Skeletal muscle satellite cell (primary cell): ENCODE measurements around the gene FAM53A.
"Not testable (repeated sequence)": the region's sequence is repeated elsewhere in the genome, so short reads cannot be mapped to it uniquely, and the experiment has no call there.

ENCODE experiments used
- H3K27me3 ChIP-seq: 2 replicates; pipeline ENCODE4 v1.7.0; 2013; ENCODE audit warnings: low read length; ENCODE audit not compliant: control insufficient read depth, insufficient read depth
- H3K36me3 ChIP-seq: 2 replicates; pipeline ENCODE4 v1.7.0; 2013; ENCODE audit warnings: mild to moderate bottlenecking, control low read depth, low read length; ENCODE audit not compliant: insufficient read depth
- H3K4me1 ChIP-seq: 2 replicates; pipeline ENCODE4 v1.7.0; 2013; ENCODE audit warnings: low read length; ENCODE audit not compliant: control insufficient read depth, insufficient read depth
- H3K4me2 ChIP-seq: 2 replicates; pipeline ENCODE4 v1.7.0; 2013; ENCODE audit warnings: mild to moderate bottlenecking, low read length
- H3K4me3 ChIP-seq: 2 replicates; pipeline ENCODE4 v1.7.0; 2013; ENCODE audit warnings: low read length
- H3K9ac ChIP-seq: 2 replicates; pipeline ENCODE4 v1.7.0; 2013; ENCODE audit warnings: mild to moderate bottlenecking, low read depth, low read length, moderate library complexity
- H3K9me3 ChIP-seq: replicated peaks from 2 replicates; pipeline ENCODE4 v1.7.0; 2013; ENCODE audit warnings: mild to moderate bottlenecking, control low read depth, low read length

The FAM53A gene

GRCh38 chr4:1676605-1677525, 7.2 kb downstream of the FAM53A start:
- Histone ChIP-seq H3K36me3 (no peaks in the 10 kb centered on the region), H3K4me1 (no peaks in the 10 kb centered on the region), H3K4me3 (no peak overlapping the region), H3K4me2 (no peak overlapping the region), H3K9me3 (no peaks in the 10 kb centered on the region), H3K27me3 (no peaks in the 10 kb centered on the region), H3K9ac (no peak overlapping the region)

GRCh38 chr4:1675802-1676137, 8.3 kb downstream of the FAM53A start:
- H3K9ac ChIP-seq: no peak overlapping the region
- H3K4me3 ChIP-seq: no peak overlapping the region
- no peak overlapping the region for H3K4me2 ChIP-seq
- H3K27me3 ChIP-seq: no peaks in the 10 kb centered on the region
- H3K36me3 ChIP-seq: no peaks in the 10 kb centered on the region
- H3K9me3 ChIP-seq: no peaks in the 10 kb centered on the region
- H3K4me1 ChIP-seq: no peaks in the 10 kb centered on the region

GRCh38 chr4:1675136-1675801, 8.8 kb downstream of the FAM53A start:
- Histone ChIP-seq H3K36me3 (no peaks in the 10 kb centered on the region), H3K4me1 (no peaks in the 10 kb centered on the region), H3K9ac (no peak overlapping the region), H3K9me3 (no peaks in the 10 kb centered on the region), H3K4me2 (no peak overlapping the region), H3K4me3 (no peak overlapping the region), H3K27me3 (no peaks in the 10 kb centered on the region)

GRCh38 chr4:1674682-1675081, 9.4 kb downstream of the FAM53A start:
- Histone ChIP-seq H3K4me2 (no peak overlapping the region), H3K27me3 (no peaks in the 10 kb centered on the region), H3K36me3 (no peaks in the 10 kb centered on the region), H3K4me1 (no peaks in the 10 kb centered on the region), H3K9ac (no peak overlapping the region), H3K9me3 (no peaks in the 10 kb centered on the region), H3K4me3 (no peak overlapping the region)

DNA sequence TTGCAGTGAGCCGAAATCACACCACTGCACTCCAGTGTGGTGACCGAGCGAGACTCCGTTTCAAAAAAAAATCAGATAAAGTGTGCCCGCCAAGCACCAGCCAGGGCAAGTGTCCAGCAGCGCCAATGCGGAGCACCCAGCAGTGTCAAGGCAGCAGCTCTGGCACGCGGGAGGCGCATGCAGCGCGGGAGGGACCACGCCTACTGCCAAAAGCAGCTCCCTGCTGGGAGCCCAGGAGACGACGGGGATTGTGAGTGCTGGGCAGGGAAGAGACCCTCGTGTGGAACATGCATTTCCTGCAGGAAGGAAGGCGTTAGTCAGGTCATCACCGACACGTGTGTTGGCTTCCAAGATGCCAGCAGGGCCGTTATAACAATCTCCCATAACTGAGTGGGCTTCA, 10.4 kb downstream of the FAM53A start:
- Histone ChIP-seq H3K4me2 (no peak overlapping the region), H3K36me3 (no peaks in the 10 kb centered on the region), H3K9ac (no peak overlapping the region), H3K27me3 (no peaks in the 10 kb centered on the region), H3K4me3 (no peak overlapping the region), H3K4me1 (peaks cover under 1% of the 10 kb centered on the region), H3K9me3 (no peaks in the 10 kb centered on the region)

DNA sequence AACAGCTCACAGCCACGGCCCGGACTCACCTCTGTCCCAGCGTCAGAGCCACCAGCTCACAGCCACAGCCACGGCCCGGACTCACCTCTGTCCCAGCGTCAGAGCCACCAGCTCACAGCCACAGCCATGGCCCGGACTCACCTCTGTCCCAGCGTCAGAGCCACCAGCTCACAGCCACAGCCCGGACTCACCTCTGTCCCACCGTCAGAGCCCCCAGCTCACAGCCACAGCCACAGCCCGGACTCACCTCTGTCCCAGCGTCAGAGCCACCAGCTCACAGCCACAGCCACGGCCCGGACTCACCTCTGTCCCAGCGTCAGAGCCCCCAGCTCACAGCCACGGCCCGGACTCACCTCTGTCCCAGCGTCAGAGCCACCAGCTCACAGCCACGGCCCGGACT, 13.1 kb downstream of the FAM53A start:
- peaks cover 10% of the 10 kb centered on the region for H3K4me1 ChIP-seq
- H3K36me3 ChIP-seq, H3K27me3 ChIP-seq, H3K9me3 ChIP-seq, H3K9ac ChIP-seq, H3K4me2 ChIP-seq, H3K4me3 ChIP-seq: not testable (repeated sequence)

- Histone ChIP-seq H3K9me3 (no peaks in the 10 kb centered on the region), H3K36me3 (no peaks in the 10 kb centered on the region), H3K27me3 (no peaks in the 10 kb centered on the region), H3K4me2 (no peak overlapping the region), H3K4me3 (no peak overlapping the region), H3K9ac (no peak overlapping the region), H3K4me1 (peaks cover 10% of the 10 kb centered on the region)
Measured at GRCh38 chr4:1670279-1670678, 13.8 kb downstream of the FAM53A start.

GRCh38 chr4:1669850-1670249, 14.3 kb downstream of the FAM53A start:
- H3K27me3 ChIP-seq: no peaks in the 10 kb centered on the region
- H3K4me1 ChIP-seq: peaks cover 10% of the 10 kb centered on the region
- H3K36me3 ChIP-seq: no peaks in the 10 kb centered on the region
- H3K4me3 ChIP-seq: no peak overlapping the region
- no peaks in the 10 kb centered on the region for H3K9me3 ChIP-seq
- no peak overlapping the region for H3K4me2 ChIP-seq
- no peak overlapping the region for H3K9ac ChIP-seq

DNA sequence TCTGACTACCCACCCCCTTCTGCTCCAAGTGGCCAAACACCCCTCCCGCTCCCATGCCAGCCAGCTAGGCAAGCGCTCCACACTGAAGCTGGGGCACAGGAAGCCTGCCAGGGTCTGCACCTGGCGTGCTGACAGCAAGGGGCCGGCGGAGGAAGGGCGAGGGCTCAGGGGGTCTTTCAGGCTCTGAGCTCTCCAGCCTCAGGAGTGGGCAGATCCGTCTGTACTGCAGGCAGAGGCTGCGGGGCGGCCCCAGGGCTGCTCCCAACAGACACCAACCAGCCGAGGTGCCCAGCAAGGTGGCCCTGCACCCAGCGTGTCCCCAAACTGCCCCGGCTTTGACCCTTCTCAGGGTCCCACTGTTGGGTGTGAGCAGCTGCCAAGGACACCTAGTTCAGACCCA, 14.8 kb downstream of the FAM53A start:
- Histone ChIP-seq H3K9me3 (no peaks in the 10 kb centered on the region), H3K4me1 (peaks cover 10% of the 10 kb centered on the region), H3K27me3 (no peaks in the 10 kb centered on the region), H3K4me2 (no peak overlapping the region), H3K4me3 (no peak overlapping the region), H3K9ac (no peak overlapping the region), H3K36me3 (no peaks in the 10 kb centered on the region)

- Histone ChIP-seq H3K9me3 (no peaks in the 10 kb centered on the region), H3K36me3 (no peaks in the 10 kb centered on the region), H3K4me3 (no peak overlapping the region), H3K9ac (no peak overlapping the region), H3K4me1 (peaks cover 10% of the 10 kb centered on the region), H3K27me3 (no peaks in the 10 kb centered on the region), H3K4me2 (peak overlapping the region; percentile 11)
Measured at GRCh38 chr4:1668488-1668840, 15.6 kb downstream of the FAM53A start.

DNA sequence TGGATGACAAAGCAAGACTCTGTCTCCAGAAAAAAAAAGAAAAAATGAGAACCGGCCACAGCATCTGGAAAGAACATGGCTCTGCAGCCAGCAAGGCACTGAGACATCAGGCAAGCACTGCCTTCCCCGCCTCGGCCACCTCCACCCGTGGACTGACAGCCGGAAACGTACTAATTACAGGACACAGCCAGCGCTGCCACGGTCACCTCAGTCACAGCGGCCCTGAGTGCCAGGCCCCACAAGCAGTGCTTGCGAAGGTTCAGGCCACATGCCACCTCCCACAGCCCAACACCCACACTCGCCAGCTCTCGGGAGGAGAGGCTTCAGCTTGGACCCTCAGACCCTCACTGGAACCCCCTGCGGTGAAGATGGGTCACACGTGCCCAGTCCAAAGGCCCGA, 16.8 kb downstream of the FAM53A start:
- H3K36me3 ChIP-seq: no peaks in the 10 kb centered on the region
- no peak overlapping the region for H3K9ac ChIP-seq
- no peak overlapping the region for H3K4me2 ChIP-seq
- H3K4me1 ChIP-seq: peaks cover 10% of the 10 kb centered on the region
- no peaks in the 10 kb centered on the region for H3K9me3 ChIP-seq
- no peaks in the 10 kb centered on the region for H3K27me3 ChIP-seq
- H3K4me3 ChIP-seq: no peak overlapping the region

DNA sequence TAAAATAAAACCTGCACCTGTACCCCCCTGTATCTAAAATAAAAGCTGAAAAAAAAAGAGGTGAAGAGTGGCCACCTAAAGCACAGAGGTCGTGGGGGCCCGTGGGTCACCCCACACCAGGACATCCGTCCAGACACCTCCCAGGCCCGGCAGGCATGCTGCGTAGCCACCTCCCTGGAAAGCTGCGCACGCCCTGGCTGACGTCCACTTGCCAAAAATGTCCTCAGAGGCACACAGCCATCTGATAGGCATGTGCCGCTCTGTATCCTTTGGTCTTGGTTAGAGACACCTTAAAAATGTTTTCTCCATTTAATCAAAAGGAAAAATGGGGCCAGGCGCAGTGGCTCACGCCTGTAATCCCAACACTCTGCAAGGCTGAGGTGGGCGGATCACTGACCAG, 17.7 kb downstream of the FAM53A start:
- H3K36me3 ChIP-seq: no peaks in the 10 kb centered on the region
- peaks cover 10% of the 10 kb centered on the region for H3K4me1 ChIP-seq
- H3K4me2 ChIP-seq: no peak overlapping the region
- no peak overlapping the region for H3K4me3 ChIP-seq
- H3K9ac ChIP-seq: no peak overlapping the region
- H3K9me3 ChIP-seq: no peaks in the 10 kb centered on the region
- no peaks in the 10 kb centered on the region for H3K27me3 ChIP-seq
